Ascending aorta (tissue), 2 donors: Measurements from ENCODE around the gene RPTOR. TPM values are rescaled to one million over a fixed set of nuclear protein-coding genes. Genes with fewer than 3 reads are reported as not detected.

Experiments
- DNase-seq, 2 donors: peaks; one replicate each; pipeline ENCODE4 v3.0.0-alpha.2; 2019; ENCODE audit warnings: low spot score in 2 of 2
- H3K27ac ChIP-seq, 2 donors: fragments of 200-600 bp; sonication (generic); one replicate each; pipeline ENCODE4 v1.5.1; 2016 to 2017; ENCODE audit warnings: mild to moderate bottlenecking in 1 of 2
- H3K27me3 ChIP-seq: fragments of 200-600 bp; sonication (generic); one replicate; pipeline ENCODE4 v1.5.1; 2017
- H3K36me3 ChIP-seq, 2 donors: fragments of 200-600 bp; sonication (generic); one replicate each; pipeline ENCODE4 v1.5.1; 2016
- H3K4me1 ChIP-seq, 2 donors: fragments of 200-600 bp; sonication (generic); one replicate each; pipeline ENCODE4 v1.5.1; 2016 to 2017; ENCODE audit warnings: mild to moderate bottlenecking in 1 of 2
- H3K4me3 ChIP-seq, 2 donors: fragments of 200-600 bp; sonication (generic); one replicate each; pipeline ENCODE4 v1.5.1; 2016 to 2017; ENCODE audit warnings: mild to moderate bottlenecking in 1 of 2
- H3K9me3 ChIP-seq, 2 donors: fragments of 200-600 bp; sonication (generic); one replicate each; pipeline ENCODE4 v1.5.1; 2016
- intact Hi-C: fragments of 100-400 bp; cut with DNase I; formaldehyde crosslinking; loops from one replicate; pipeline ENCODE4 v1.15.1; 2023
- total RNA-seq: library from RNA; depleted of rRNA; stranded (reverse); fragments of >200 nt; gene quantifications from one replicate; pipeline ENCODE4 v1.1.0, GENCODE V29; 2016
- TF ChIP-seq, protein P1 (sequence below), 3 experiments: fragments of 200-600 bp in 2 of 3; fragments of 450-650 bp in 1 of 3; sonication (generic) in 2 of 3; IDR thresholded peaks; one replicate each; pipeline ENCODE4 v1.5.1; 2016 to 2019; ENCODE audit warnings: antibody characterized with exemption in 3 of 3, mild to moderate bottlenecking in 1 of 3, moderate library complexity in 1 of 3

Gene RPTOR
- total RNA-seq, 1 donor from 2014 or later: 36.1 TPM

DNA sequence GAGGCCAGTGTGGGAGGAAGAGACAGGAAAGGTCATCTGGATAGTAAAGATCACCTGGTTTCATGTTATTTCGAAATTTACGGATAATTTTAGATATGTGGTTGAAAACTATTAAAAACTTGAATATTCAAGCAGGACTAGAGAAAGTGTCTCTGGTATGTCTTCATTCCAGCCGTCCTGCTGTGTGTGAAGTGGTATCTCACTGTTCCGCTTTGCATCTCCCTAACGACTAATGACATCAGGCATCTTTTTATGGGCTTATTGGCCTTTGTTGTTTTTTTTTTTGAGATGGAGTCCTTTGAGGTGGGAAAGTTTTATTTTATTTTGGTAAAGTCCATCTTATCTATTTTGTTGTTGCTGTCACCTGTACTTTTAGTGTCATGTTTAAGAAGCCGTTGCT, 232.6 kb downstream of the RPTOR start:
- H3K27ac ChIP-seq: no peak overlapping the region
- H3K27me3 ChIP-seq: no peaks in the 10 kb centered on the region
- no peaks in the 10 kb centered on the region for H3K9me3 ChIP-seq
- peaks cover 0 to 20% of the 10 kb centered on the region in 2 donors for H3K4me1 ChIP-seq
- no peaks in the 10 kb centered on the region for H3K36me3 ChIP-seq
- TF ChIP-seq, protein P1, sequence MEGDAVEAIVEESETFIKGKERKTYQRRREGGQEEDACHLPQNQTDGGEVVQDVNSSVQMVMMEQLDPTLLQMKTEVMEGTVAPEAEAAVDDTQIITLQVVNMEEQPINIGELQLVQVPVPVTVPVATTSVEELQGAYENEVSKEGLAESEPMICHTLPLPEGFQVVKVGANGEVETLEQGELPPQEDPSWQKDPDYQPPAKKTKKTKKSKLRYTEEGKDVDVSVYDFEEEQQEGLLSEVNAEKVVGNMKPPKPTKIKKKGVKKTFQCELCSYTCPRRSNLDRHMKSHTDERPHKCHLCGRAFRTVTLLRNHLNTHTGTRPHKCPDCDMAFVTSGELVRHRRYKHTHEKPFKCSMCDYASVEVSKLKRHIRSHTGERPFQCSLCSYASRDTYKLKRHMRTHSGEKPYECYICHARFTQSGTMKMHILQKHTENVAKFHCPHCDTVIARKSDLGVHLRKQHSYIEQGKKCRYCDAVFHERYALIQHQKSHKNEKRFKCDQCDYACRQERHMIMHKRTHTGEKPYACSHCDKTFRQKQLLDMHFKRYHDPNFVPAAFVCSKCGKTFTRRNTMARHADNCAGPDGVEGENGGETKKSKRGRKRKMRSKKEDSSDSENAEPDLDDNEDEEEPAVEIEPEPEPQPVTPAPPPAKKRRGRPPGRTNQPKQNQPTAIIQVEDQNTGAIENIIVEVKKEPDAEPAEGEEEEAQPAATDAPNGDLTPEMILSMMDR (IDR thresholded peaks at IDR 0.05): no peak
- H3K4me3 ChIP-seq: no peak overlapping the region
- intact Hi-C loops: no loop called here
- no peak for DNase-seq

DNA sequence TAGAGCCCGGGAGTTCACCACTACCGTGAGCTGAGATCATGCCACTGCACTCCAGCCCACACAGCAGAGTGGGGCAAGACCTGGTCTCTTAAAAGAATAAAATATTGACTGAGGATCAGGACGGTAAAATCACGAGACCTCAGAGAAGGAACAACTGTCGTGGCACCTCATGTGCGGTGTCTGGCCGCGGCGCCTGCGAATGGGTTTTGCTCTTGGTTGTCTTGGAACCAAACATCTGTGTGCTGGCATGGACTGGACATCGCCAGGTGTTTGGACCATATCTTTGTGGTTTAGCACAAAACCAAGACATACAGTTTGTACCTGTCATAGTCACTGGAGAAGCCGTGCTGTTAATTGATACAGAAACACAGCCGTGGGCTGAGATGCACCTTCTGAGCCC, 234.1 kb downstream of the RPTOR start:
- TF ChIP-seq, protein P1 (IDR thresholded peaks at IDR 0.05): no peak
- Histone ChIP-seq H3K36me3 (no peaks in the 10 kb centered on the region), H3K4me1 (peaks cover 6 to 15% of the 10 kb centered on the region in 2 donors), H3K27ac (no peak overlapping the region), H3K4me3 (no peak overlapping the region), H3K9me3 (no peaks in the 10 kb centered on the region), H3K27me3 (no peaks in the 10 kb centered on the region)
- DNase-seq: no peak
- intact Hi-C loops: no loop called here

DNA sequence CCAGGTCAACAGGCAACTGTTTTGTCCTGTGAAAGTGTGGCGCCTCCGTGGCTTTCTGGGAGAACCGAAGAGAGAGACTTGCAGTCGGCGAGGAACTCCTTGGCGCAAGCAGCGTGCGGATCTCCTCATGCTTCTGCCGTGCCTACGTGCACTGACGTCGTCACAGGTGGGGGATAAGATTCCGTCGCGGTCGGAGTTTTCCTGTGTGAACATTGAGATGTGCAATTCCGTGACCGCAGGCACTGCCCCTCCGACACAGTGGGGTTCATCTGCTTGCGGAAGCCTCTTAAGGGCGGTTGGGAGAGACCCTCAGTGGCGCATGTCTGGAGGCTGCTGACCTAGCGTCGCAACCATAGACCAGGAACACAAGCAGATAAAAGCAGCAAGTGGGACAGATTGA, 234.7 kb downstream of the RPTOR start:
- no peak for DNase-seq
- Histone ChIP-seq H3K36me3 (no peaks in the 10 kb centered on the region), H3K27me3 (no peaks in the 10 kb centered on the region), H3K27ac (no peak overlapping the region), H3K9me3 (no peaks in the 10 kb centered on the region), H3K4me3 (no peak overlapping the region), H3K4me1 (peaks cover 6 to 17% of the 10 kb centered on the region in 2 donors)
- intact Hi-C loops: no loop called here
- TF ChIP-seq, protein P1 (IDR thresholded peaks at IDR 0.05): no peak

DNA sequence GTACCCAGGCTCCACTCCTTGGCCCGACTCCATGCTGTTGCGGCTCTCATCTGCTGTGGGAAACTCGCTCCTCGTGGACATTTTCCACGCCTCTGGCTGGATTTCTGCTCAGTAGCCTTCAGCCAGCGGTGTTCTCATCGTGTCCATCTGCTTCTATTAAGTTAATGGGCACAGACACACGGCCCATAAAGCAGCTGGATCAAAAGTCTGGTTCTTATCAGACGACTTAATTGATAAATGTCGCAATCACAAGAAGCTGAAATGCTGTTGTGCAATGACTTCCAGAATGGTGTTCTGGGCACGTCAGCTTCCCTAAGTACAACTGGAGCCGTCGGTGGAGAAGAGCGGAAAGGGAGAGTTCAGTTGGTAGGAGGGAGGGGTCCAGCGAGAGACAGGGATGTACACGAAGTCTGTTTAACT, 235.3 kb downstream of the RPTOR start:
- no peak overlapping the region for H3K4me3 ChIP-seq
- H3K9me3 ChIP-seq: no peaks in the 10 kb centered on the region
- no peaks in the 10 kb centered on the region for H3K27me3 ChIP-seq
- peaks cover 6 to 19% of the 10 kb centered on the region in 2 donors for H3K4me1 ChIP-seq
- H3K36me3 ChIP-seq: no peaks in the 10 kb centered on the region
- TF ChIP-seq, protein P1 (IDR thresholded peaks at IDR 0.05): no peak
- H3K27ac ChIP-seq: no peak overlapping the region
- intact Hi-C loops: no loop called here
- no peak for DNase-seq

DNA sequence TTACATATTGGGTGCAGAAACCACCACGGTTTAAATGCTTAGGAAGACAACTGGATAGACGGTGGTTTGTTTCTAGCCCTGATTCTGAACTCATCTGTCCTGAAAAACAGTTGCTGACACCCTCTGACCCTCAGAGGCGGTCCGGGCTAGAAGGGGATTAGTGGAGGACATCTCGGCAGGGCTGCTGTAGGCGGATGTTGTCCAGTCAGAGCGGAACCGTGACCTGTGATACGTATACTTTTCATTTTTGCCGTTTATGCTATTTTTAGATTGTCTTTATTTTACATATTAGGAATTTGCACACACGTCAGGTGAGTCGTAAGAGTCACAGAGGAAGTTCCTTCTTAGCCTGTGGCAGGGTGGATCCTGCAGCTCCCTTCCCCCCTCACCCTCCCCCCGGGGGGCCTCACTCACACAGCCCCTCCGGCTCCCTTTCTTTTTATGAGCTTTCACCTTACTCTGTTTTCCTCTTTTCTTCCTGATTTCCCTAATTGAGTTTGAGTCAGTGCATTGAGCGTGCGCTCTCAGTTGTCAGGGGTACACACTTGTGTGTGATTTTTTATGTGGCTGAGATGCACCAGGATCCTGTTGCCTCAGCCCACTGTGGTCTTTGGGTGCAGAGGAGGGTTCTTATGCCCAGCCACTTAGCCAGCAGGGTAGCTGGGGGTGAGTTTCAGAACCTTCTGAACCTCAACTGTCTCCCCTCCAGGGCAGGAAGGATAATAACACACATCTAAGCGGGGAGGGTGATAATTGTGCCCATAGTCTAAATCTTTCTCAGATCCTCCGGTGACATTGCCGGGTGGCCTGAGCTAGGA, 236.0 kb downstream of the RPTOR start:
- H3K9me3 ChIP-seq: no peaks in the 10 kb centered on the region
- no peaks in the 10 kb centered on the region for H3K36me3 ChIP-seq
- no peaks in the 10 kb centered on the region for H3K27me3 ChIP-seq
- no peak for DNase-seq
- H3K27ac ChIP-seq: peak overlapping the region; percentile 22 to 55
- peaks cover 6 to 21% of the 10 kb centered on the region in 2 donors for H3K4me1 ChIP-seq
- intact Hi-C loops: no loop called here
- TF ChIP-seq, protein P1 (IDR thresholded peaks at IDR 0.05): no peak
- H3K4me3 ChIP-seq: peak overlapping the region in 1 of 2 donors; percentile 4
